Suppressor macrophage (primary cell): ENCODE results near the gene ZNF532.

Experiments used
- DNase-seq, 4 experiments: peaks; one replicate each; pipeline ENCODE4 v3.0.0-alpha.2; 2020 to 2022

The ZNF532 gene

DNA sequence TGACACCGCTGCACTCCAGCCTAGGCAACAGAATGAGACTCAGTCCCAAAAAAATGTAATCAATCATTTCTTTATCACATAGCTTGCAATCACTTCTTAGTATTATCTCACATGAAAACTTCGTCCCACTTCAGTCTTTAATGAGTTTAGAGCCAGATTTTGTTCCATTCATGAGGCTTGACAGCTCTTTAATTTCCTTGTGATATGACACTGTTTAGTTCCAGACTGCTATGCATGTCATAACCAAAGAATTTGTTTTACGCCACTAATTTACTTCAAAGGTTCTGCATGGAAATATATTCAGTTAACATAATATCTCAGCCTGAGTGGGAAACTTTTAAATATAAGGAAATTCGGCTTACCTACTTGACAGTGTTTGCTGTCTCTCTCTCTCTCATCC, 113.1 kb downstream of the ZNF532 start:
- DNase-seq: no peak

DNA sequence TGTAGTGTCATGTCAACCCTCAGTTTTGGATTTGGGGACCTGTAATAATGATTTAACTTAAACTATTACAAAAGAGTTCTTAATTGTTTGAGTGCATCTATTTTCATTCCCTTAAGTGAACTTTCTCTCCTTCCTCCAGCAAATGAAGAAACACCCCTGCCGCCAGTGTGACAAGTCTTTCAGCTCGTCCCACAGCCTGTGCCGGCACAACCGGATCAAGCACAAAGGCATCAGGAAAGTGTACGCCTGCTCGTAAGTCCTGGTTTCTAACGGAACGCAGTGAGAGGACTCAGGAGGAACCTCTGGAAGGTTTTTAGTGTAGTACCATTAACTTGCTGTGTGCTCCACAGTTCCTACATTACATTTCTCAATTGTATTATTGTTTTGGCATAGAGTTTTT, 114.2 kb downstream of the ZNF532 start:
- no peak for DNase-seq

DNA sequence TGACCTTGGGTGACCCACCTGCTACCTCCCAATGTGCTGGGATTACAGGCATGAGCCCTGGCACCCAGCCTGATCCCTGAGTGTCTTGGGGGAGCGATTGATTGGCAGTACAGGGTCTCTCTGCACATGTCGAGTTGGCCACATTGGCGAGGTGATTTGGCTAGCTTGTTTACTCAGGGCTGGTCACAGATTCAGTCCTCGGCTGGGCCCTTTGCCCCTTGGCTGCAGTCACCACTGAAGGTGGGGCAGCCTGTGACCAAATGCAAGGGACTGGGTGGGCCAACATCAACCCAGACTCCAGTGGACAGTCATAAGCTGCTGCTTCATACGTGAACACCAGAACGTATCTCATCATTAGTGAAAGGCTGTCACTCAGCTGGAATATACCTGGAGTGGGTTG, 114.9 kb downstream of the ZNF532 start:
- DNase-seq: no peak

DNA sequence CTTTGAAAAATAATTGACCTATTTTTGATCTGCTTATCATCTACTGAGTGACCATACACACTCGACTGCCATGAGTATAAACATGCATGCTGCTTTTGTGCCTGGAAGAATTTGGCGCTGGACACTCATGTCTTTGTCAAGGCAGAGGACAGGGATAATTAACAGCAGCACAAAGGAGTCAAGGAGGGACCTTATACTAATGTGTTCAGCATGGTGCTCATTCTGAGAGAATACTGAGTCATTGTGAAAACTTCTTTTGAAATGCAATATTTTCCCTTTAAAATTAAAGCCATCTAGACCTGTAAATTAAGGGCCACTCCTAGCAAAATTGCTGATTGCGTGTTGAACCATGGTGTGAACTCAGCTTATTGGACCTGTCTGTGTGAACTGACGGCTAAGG, 116.3 kb downstream of the ZNF532 start:
- DNase-seq: no peak

DNA sequence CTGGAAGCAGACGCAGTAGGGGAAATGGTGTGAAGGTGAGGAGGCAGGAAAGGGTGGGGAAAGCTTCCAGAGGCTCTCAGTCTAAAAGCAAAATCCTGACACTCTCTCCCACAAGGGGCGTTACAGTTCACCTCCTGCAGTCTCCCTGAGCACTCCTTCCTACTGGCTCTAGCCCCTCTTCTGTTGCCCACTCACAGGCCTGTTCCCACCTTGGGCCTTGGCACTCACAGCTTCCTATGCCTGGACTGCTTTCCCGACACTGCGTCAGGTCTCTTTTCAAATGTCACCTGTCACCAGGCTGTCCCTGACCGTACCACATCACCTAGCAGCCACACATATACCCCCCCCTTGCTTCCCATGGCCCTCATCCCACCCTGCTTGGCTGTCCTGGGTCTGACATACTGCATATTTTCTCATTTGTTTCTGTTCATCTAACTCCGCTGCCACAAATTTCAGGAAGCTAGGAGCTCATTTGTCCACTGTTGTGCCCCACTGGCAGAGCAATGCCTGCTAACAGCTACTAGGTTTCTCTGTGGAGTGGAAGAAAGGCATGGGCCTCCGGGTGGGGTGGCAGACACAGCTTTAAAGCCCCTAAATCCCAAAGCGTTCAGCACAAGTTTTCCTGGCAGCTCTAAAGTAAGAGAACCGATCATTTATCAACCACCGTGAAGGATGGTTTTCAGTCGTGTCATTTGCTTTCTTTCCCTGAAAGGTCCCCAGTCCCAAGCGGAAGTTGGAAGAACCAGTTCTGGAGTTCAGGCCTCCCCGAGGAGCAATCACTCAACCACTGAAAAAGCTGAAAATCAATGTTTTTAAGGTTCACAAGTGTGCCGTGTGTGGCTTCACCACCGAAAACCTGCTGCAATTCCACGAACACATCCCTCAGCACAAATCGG, 118.8 kb downstream of the ZNF532 start:
- no peak for DNase-seq

DNA sequence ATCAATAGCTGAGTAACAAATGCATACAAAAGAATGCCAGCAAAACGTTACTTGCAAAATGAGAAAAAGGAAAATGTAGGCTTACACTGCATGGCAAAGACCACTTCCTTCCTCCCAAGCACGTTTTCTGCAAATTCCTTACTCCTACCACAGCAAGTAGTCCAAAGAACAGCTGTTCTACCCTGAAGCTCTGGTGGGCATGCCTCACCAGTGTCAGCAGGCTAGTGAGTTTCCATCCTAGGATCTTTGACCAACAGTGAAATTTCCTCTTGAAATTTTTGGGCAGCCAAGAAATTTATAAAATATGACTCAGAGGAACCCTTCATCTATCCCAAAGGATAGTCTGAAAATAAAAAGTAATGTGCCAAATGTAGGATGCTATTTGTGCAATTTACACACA, 123.9 kb downstream of the ZNF532 start:
- no peak for DNase-seq

DNA sequence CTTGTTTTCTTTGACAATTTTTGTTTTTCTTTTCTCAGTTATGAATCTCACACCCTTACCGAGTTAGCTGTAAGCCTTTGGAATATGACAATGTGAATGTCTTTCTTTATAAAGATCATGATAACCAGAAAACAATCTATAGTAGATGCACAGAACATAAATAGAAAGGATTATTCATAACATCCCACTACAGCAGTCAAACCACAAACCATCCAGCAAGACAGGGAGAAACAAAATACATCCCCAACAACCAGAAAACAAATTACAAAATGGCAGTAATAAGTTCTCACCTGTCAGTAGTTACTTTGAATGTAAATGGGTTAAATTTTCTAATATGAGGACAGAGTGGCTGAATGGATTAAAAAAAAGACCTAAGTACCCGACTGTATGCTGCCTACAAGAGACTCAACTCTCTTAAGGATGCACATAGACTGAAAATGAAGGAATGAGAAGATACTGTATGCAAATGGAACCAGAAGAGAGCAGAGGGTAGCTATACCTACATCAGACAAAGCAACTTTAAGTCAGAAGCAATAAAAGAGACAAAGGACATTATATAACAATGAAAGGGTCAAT, 124.6 kb downstream of the ZNF532 start:
- DNase-seq: no peak

DNA sequence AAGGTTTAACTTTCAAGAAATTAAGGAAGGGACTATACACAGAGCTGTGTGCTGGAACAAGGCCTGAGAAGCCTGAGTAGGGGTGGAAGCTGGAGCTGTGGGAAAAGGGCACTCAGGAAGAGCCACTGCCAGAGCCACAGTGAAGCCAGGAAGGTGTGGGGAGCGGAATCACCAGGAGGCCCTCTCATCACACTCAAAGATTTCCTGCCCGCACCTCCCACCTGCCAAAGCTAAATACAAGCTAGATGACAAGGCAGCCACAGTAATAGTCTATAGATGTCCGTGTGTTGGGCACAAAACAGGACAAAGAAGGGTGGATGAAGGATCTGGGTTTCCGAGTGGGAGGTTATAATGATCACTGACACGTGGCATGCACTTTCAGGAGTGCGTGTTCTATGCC, 126.0 kb downstream of the ZNF532 start:
- DNase-seq: no peak

DNA sequence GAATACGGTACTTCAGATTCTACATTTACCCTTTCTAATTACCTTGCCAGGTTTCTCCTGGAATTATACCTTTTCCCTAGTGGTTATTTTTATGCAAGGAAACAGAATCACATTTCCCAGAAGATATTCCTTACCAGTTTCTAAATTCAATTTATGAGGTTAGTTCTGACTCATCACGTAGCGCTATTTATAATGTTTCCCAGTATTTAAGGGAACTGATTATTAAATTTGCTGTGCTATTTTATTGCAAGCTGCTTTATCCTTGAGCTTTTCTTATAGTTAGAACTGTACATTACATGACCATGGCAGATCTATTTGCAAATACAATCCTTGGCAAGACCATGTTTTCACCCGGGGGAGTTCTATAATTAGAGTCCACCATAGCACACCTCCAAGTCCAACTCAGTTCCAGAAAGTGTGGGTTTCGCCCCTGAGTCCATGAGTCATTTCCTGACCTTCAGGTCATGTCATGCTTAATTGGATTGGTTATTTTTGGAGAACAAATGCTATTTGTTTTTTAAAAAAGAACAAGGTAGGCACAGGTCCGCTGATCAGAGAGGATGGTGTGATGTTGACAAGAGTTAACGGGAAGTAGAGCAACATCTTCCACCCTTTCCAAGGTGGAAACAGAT, 126.6 kb downstream of the ZNF532 start:
- no peak for DNase-seq

DNA sequence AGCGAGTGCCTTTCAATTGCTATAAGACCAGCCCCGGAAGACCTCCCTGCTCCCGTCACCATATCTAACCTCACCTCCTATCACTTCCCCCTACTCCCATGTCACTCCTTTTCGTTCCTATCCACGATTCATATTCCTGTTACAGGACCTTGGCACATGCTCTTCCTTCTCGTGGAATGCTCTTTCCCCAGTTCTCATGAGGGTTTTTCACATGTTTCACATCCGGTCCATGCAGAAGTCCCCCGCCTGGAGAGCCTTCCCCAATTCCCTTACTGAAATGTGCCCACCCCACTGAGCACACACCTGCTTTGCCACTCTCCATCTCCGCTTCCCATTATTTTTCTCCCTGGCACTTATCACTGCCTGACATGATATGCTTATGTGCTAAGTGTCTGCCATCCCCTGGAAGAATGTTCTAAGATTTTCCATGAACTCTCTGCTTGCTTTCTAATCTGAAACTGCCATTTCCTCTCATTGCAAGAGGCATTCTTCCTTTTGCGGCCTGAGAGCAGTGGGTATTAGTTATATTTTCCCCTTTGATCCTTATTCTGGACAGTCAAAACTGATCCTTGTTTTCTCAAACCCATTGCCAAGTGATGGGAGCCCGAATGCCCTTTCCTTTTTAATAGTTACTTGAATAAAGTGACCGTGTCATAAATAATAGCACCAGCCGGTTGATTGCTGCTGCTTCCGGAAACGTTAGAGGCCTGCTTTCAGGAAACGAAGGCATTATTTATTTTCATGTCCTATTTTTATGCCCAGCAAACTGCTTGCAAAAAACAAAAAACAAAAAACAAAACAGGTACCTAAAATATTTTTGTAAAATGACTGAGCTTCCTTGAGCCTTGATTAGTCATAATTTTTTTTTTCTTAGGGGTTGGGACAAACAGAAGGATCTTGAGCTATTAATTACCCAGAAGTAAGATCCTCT, 127.9 kb downstream of the ZNF532 start:
- peak in 1 of 4 experiments; percentile 7 for DNase-seq

DNA sequence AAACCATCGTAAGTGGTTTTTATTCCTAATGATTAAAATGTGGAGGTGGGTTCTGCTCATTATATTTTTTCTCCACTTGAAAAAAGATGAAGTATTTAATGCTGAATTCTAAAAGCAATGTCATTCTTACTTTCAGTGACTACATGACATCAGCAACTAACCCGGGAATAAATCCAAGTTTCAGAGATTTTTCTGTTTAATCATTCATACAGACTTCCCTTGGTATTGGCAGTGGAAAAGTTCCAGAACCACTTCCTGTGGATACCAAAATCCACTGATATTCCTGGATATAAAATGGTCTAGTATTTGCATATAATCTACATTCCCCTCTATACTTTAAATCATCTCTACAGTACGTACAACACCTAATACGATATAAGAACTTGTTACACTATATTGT, 128.6 kb downstream of the ZNF532 start:
- no peak for DNase-seq

DNA sequence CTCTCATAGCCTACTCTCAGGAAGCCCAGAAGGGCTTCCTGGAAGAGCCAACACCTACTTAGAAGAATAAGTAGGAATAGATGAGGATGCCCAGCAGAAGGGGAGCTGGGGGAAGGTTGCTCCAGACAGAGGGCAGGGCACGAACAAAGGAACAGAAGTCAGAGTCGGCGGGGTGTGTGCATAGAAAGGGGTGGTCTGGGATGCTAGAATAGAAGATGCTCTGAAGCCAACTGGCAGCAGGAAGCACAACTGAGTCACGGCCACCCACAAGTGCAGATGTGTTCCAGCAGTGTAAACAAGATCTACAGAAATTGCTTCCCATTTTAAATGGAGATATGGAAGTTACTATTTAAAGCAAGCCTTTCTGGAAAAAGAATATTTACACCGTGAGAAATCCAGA, 131.0 kb downstream of the ZNF532 start:
- no peak for DNase-seq

DNA sequence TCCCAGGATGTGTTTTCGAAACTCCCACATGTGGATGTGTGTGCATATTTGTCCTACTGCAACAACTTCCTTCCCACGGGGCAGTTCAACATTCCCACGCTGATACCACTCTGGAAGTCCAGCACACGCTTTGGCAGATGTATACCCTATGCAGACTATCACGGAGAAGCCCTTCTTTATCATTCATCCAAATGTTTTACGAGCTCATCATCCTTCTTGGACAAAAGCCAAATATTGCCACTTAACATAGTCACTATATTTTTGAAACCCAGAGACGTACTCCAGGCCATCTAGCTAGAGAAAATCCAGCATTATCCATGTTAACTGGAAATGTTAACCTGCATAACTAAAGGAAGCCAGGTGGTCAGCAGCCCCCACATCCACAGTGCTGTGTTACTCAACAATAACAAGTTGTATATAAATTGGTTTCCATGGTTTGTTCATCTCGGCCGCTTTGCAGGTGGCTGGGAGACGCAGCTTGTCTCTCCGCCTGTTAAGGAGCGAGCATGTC, 131.5 kb downstream of the ZNF532 start:
- DNase-seq: peak in 2 of 4 experiments; percentile 8 to 14

DNA sequence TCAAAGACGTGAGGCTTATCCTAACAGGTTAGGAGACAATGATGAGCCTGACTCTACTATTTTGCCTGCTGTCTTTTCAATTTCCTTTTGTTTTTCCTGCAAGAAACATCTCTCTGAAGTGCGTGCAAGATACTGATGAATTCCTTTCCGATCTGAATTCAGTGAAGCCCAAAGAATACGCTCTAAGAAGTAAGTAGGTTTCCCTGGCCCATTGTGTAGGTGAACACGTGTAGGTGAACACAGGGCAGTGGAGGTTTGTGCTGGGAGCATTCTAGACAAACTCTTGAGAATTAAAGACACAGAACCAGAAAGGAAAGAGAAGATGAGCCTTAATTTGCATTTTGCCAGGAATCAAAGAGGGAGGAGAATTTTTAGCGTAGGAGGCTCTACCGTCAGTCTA, 132.0 kb downstream of the ZNF532 start:
- no peak for DNase-seq

DNA sequence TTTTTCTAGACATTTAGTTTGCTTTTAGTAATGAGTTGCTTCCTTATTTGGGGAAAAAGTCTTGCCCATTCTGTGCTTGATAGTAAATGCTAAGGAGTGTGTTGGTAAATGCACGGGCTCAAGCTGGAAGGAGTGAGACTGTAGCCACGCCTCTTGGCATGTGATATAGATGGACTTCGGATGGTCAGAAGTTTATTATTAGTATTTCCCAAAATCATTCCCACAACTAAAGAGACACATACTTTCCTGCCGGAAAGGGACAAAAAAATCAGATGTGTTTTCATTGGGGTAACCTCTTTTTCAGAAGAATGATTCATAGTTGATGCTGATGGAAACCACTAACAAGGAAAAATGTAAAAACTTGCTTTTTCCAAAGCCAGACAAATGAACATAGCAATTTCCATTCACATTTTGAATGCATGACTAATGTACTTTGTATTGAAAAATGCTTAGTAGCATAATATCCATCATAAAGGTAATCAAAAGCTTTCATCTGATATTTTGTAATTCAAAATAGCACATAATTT, 133.2 kb downstream of the ZNF532 start:
- no peak for DNase-seq

DNA sequence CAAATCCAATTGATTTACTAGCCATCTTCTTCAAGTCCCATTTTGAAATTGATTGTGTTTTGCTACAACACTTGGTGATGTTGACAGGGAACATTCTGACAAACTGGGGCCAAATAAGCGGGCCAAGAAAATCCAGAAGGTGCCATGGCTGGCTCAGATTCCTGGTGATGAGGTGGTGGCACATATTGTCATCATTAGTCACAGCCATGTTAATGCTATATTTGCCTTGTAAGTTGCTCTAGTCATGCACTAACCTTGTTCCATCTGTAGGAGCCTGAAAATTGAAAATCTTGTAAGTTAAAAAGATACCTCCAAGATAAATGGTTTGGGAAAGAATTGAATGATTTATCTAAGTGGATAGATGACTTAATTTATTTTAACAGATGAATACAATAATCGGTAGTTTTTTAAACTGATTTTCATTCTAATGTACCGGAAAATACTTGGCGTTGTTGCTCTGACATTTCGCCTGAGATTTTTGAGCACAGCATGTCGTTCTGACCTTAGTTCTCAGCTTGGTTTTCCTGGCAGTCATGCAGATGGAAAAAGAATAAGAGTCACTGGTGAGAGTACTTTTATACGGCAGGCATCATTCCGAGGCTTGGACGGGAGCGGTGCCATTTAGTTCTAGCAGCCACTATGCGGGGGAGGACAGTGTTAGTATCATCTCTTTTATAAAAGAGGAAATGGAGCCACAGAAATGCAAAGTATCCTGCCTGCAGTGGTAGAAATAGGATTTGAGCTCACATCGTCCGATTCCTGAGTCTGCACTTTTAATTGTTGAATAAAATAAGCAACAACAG, 133.9 kb downstream of the ZNF532 start:
- DNase-seq: peak in 1 of 4 experiments; percentile 11

DNA sequence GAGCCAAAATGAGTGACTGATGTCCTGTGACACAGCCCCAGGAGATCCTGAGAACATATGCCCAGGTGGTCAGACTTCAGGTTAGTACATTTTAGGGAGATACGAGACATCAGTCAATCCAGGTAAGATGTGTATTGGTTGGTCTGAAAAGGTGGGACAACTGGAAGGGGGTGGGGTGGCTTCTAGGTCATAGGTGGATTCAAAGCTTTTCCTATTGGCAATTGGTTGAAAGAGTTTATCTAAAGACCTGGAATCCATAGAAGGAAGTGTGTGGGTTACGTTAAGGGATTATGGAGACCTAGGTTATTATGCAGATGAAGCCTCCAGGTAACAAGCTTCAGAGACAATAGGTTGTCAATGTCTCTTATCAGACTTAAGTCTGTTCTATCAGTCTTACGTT, 136.5 kb downstream of the ZNF532 start:
- DNase-seq: no peak

DNA sequence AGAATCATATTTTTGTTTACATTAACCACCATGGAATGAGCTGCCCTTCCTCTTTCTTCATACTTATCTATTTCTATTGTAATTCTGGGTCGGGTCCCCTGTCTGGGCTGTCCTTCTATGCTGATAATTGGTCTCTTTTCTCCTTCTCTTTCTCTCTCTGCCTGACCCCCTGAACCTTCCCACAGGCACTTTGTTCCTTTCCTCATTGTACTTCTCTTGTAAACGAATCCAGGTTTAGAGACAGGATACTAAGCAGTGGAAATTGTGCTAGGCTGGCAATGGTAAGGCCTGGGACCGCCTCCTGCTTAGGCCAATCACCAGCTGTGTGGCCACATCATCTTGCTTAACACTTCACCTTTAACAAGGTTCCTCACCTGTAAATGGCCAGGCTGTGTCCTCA, 137.0 kb downstream of the ZNF532 start:
- no peak for DNase-seq

DNA sequence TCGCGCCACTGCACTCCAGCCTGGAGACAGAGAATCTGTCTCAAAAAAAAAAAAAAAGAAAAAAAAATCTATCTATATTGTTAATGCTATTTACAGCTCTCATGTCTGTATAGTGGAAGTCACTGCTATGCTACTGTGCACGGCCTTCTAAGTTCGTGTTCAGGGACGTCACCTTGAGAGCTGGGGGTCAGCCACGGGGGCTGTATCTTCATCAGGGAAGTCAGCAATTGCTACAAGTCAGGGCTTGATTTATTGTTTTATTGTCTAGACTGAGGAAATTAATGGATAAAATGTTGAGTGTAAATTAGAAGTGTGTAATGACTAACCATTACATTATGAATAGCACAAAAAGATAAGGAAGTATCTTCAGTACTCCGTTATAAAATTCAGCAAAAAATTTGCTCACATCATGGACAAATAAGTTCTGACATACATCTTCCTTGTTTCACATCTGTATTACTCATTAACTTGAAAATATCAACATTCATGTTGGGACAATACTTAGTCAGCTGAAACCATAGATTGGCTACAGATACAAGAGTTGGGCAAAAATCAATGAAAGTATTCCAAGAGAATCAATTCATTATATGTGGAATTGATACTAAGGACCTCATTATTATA, 138.4 kb downstream of the ZNF532 start:
- DNase-seq: peak in 2 of 4 experiments; percentile 56 to 68

DNA sequence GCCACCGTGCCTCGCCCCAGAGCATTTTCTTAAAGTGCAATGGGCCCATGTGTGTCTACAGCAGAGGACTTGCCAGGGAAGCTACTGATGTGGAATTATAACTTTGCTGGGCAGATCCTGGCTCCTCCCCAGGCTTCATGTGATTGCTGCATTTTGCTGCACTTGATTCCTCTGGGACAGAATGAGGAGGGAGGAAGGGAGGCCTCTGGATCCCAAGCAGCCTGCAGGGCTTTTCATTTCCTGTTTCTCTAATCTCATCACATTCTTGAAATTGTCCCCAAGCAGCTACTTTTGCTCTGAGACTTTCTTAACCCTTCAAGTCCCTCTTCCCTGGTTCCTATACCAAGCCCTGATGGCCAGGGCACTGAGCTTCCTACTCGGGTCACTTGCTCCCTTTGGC, 140.6 kb downstream of the ZNF532 start:
- DNase-seq: no peak
